ENCODE data around the gene ANTXRL. TPM values are rescaled to one million over a fixed set of nuclear protein-coding genes. Genes with fewer than 3 reads are reported as not detected.
"Not testable (repeated sequence)": the region's sequence is repeated elsewhere in the genome, so short reads cannot be mapped to it uniquely, and the experiment has no call there.

The ANTXRL gene
- total RNA-seq, 4 donors from 2014 or later = not detected

DNA sequence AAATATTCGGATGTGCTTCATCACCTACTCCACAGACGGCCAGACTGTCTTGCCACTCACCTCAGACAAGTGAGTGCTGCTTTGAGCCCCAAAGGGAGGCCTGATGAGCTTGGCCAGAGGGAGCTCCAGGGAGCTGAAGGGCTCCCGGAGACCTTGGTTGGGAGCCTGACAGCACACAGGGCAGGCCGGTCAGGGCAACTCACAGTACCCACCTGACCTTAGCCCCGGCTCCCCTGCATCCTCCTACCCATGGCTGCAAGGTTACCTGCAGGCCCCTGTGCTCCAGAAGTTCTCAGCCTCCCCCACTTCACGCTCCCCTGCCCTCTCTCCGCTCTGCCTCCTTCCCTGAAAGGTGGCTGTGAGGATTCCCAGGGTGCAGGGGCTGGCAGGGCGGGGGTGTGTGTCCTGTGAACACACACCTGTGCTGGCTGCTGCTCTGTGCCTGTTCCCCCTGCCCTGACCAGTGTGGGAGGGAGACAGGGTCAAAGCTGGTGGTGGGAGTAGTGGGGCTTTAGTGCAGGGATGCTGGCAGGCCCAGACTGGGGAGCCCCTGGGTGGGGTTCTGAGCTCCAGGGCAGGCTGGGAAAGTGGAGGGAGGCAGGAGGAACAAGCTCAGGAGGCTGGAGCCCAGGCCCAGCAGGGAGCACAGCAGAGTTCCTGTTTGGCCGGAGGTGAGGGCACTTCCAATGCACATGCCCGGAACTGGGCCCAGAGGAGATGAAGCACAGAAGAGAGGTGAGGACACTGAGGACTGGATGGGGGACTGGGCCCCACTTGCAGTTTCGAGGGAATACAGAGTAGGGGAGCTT, 7.2 kb downstream of the ANTXRL start:
- Histone ChIP-seq H3K27me3 (no peaks in the 10 kb centered on the region), H3K36me3 (no peaks in the 10 kb centered on the region), H3K9me3 (no peaks in the 10 kb centered on the region), H3K4me3 (no peak overlapping the region), H3K27ac (no peak overlapping the region), H3K4me1 (peaks cover 0 to 6% (median 2%) of the 10 kb centered on the region in 4 donors)
- intact Hi-C loops (cut with DNase I; ENCODE audit: low total_unique reads) (no loop called here), in situ Hi-C loops (cut with MboI; ENCODE audit: low pct_ligation_motif_present in 1 of 4, low pct_unique_long_range_greater_than_20kb in 1 of 4, low sequenced_read_pairs in 3 of 4) (loop anchor here in 1 of 4 donors (25.0 kb wide), 1 partner anchor 1093 kb away; the partner anchor contains the start of gene ZNF488)
- TF ChIP-seq POLR2AphosphoS5 (IDR thresholded peaks at IDR 0.05) (no peak), EP300 (IDR thresholded peaks at IDR 0.05; ENCODE audit: low read depth) (no peak), POLR2A (IDR thresholded peaks at IDR 0.05) (no peak)
- TF ChIP-seq, protein P1, sequence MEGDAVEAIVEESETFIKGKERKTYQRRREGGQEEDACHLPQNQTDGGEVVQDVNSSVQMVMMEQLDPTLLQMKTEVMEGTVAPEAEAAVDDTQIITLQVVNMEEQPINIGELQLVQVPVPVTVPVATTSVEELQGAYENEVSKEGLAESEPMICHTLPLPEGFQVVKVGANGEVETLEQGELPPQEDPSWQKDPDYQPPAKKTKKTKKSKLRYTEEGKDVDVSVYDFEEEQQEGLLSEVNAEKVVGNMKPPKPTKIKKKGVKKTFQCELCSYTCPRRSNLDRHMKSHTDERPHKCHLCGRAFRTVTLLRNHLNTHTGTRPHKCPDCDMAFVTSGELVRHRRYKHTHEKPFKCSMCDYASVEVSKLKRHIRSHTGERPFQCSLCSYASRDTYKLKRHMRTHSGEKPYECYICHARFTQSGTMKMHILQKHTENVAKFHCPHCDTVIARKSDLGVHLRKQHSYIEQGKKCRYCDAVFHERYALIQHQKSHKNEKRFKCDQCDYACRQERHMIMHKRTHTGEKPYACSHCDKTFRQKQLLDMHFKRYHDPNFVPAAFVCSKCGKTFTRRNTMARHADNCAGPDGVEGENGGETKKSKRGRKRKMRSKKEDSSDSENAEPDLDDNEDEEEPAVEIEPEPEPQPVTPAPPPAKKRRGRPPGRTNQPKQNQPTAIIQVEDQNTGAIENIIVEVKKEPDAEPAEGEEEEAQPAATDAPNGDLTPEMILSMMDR (IDR thresholded peaks at IDR 0.05) = no peak
- WGBS, 2 donors (ENCODE audit: low coverage in 1 of 2) = 60 to 88% methylated on average over 2 to 9 of the region's 11 CpGs
- DNase-seq = peak; percentile 15

DNA sequence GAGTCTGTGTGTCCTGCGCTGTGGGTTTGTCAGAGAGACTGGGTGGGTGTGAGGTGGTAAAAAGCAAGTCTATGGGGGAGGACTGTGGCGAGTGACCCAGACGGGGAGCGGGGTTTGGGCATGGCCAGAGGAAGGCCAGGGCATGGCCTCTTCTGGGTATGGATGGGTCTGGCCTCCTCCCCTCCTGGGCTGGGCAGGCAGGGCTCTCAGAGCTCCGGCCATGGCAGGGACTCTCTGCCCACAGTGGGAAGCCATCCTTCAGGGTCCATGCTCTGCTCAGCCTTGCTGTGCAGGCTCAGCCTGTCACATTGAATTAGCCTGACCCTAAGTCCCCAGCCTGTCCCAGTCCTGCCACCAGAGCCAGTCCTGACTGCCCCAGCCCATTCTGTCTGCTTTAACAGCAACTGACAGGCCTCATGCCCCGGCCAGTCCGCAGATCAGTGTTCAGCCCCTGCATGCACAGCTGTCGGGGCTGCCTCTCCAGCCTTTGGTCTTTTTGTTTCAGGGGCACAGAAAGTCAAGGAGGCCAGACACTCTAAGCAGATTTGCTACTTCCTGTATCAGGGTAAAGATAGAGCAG, 7.9 kb downstream of the ANTXRL start:
- H3K9me3 ChIP-seq = no peaks in the 10 kb centered on the region
- peaks cover 0 to 6% (median 2%) of the 10 kb centered on the region in 4 donors for H3K4me1 ChIP-seq
- no peak overlapping the region for H3K4me3 ChIP-seq
- in situ Hi-C loops (cut with MboI; ENCODE audit: low pct_ligation_motif_present in 1 of 4, low pct_unique_long_range_greater_than_20kb in 1 of 4, low sequenced_read_pairs in 3 of 4) (loop anchor here in 1 of 4 donors (25.0 kb wide), 1 partner anchor 1093 kb away; the partner anchor contains the start of gene ZNF488), intact Hi-C loops (cut with DNase I; ENCODE audit: low total_unique reads) (no loop called here)
- WGBS, 2 donors (ENCODE audit: low coverage in 1 of 2) = 92 to 100% methylated on average over 2 to 8 of the region's 8 CpGs
- H3K36me3 ChIP-seq = no peaks in the 10 kb centered on the region
- TF ChIP-seq POLR2A (IDR thresholded peaks at IDR 0.05) = no peak
- no peak overlapping the region for H3K27ac ChIP-seq
- DNase-seq = no peak
- no peaks in the 10 kb centered on the region for H3K27me3 ChIP-seq

DNA sequence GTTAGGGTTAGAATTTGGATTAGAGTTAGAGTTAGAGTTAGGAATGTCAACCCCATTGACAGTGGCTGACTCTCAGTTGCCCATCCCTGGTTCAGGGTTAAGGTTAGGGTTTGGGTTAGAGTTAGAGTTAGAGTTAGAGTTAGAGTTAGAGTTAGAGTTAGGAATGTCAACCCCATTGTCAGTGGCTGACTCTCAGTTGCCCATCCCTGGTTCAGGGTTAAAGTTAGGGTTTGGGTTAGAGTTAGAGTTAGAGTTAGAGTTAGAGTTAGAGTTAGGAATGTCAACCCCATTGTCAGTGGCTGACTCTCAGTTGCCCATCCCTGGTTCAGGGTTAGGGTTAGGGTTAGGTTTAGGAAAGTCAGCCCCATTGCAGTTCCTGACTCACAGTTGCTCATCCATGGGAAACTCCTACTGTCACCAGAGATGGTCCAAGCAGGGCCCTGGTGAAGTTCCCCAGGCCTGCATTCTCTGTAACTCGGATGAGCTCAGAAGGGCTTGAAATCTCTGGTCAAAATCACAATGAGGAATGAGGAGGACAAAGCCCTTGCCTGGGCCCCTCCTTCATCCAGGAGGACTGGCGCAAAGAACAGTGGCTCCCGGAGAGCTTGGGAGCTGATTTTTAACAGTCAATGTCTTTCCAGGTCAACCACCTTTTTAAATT, 8.7 kb downstream of the ANTXRL start:
- H3K4me3 ChIP-seq; H3K27me3 ChIP-seq; H3K27ac ChIP-seq; DNase-seq; H3K4me1 ChIP-seq; H3K36me3 ChIP-seq; H3K9me3 ChIP-seq; intact Hi-C loops (cut with DNase I; ENCODE audit: low total_unique reads): not testable (repeated sequence)
- WGBS, 2 donors (ENCODE audit: low coverage in 1 of 2) = 69 to 72% methylated on average over 2 to 3 of the region's 3 CpGs
- in situ Hi-C loops (cut with MboI; ENCODE audit: low pct_ligation_motif_present in 1 of 4, low pct_unique_long_range_greater_than_20kb in 1 of 4, low sequenced_read_pairs in 3 of 4) = loop anchor here in 1 of 4 donors (25.0 kb wide), 1 partner anchor 1092 kb away; the partner anchor contains the start of gene ZNF488

DNA sequence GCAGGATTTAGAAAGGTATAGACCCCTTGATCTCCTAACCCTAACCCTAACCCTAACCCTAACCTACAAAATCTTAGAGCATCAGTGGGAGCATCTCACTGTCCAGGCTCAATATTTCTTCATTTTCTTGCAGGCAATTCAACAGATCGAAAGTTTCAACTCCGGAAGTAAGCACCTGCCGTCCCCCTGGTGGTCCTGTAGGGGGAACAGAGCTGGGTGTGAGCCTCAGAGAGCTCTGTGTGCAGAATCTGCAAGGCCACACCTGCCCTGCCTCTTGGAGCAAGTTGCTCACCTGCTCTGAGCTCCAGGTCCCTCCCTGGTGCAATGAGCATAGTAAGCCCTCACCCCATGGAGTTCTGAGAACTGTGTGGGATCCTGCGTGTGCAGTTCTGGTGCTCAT, 9.3 kb downstream of the ANTXRL start:
- H3K9me3 ChIP-seq; intact Hi-C loops (cut with DNase I; ENCODE audit: low total_unique reads); DNase-seq; H3K27ac ChIP-seq; H3K4me3 ChIP-seq; H3K27me3 ChIP-seq; H3K36me3 ChIP-seq; H3K4me1 ChIP-seq: not testable (repeated sequence)
- in situ Hi-C loops (cut with MboI; ENCODE audit: low pct_ligation_motif_present in 1 of 4, low pct_unique_long_range_greater_than_20kb in 1 of 4, low sequenced_read_pairs in 3 of 4) = loop anchor here in 1 of 4 donors (25.0 kb wide), 1 partner anchor 1091 kb away; the partner anchor contains the start of gene ZNF488
- 75% methylated on average over 4 of the region's 4 CpGs; no CpG with 5 or more reads in 1 of the 2 donors for WGBS, 2 donors (ENCODE audit: low coverage in 1 of 2)

DNA sequence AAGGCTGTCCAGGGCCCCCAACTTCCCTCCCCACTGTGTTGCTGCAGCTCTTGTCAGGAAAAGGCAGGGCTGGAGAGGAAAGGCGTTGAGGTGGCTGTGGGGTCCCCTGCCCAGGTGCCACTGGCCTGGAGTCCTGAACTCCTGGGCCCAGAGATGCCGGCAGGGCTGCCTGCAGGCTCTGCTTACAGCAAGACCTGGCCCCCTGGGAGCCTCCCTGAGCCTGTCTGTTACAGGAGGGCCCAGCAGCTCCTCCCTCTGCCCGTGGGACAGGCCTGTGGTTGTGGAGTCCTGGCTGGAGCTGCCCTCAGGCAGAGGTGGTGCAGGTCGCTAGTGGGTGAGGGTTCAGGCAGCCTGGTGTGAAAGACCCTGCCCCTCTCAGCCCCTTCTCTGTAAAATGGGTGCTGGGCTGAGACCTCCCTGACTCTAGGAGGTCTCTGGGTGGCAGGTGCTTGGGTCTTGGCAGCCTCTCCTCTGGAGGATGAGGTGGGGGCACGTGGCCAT, 9.9 kb downstream of the ANTXRL start:
- intact Hi-C loops (cut with DNase I; ENCODE audit: low total_unique reads) (no loop called here), in situ Hi-C loops (cut with MboI; ENCODE audit: low pct_ligation_motif_present in 1 of 4, low pct_unique_long_range_greater_than_20kb in 1 of 4, low sequenced_read_pairs in 3 of 4) (loop anchor here in 1 of 4 donors (25.0 kb wide), 1 partner anchor 1091 kb away; the partner anchor contains the start of gene ZNF488)
- H3K27ac ChIP-seq = no peak overlapping the region
- no peaks in the 10 kb centered on the region for H3K27me3 ChIP-seq
- no peaks in the 10 kb centered on the region for H3K9me3 ChIP-seq
- H3K4me3 ChIP-seq = no peak overlapping the region
- TF ChIP-seq, protein P1 (IDR thresholded peaks at IDR 0.05) = no peak
- TF ChIP-seq POLR2AphosphoS5 (IDR thresholded peaks at IDR 0.05) (no peak), POLR2A (IDR thresholded peaks at IDR 0.05) (no peak), EP300 (IDR thresholded peaks at IDR 0.05; ENCODE audit: low read depth) (no peak)
- peak; percentile 5 for DNase-seq
- WGBS, 2 donors (ENCODE audit: low coverage in 1 of 2) = 80% methylated on average over 3 of the region's 5 CpGs; no CpG with 5 or more reads in 1 of the 2 donors
- no peaks in the 10 kb centered on the region for H3K36me3 ChIP-seq
- H3K4me1 ChIP-seq = peaks cover 0 to 6% (median 2%) of the 10 kb centered on the region in 4 donors

All from transverse colon (tissue), 4 donors.